Spleen (tissue), 7 donors: ENCODE results near the gene DIRAS3.

ENCODE experiments used
- POLR2A ChIP-seq, 3 donors: fragments of 450-650 bp; IDR thresholded peaks; one replicate each; pipeline ENCODE4 v1.5.1; 2017; ENCODE audit warnings: antibody characterized with exemption in 3 of 3, mild to moderate bottlenecking in 1 of 3
- POLR2AphosphoS5 ChIP-seq, 3 donors: sonication (generic); formaldehyde crosslinking; IDR thresholded peaks; one replicate each; pipeline ENCODE4 v1.5.1; 2017; ENCODE audit warnings: antibody characterized with exemption in 3 of 3
- TF ChIP-seq, protein P1 (sequence below), 11 experiments: fragments of 200-600 bp in 7 of 11; fragments of 450-650 bp in 4 of 11; sonication (generic) in 4 of 11; IDR thresholded peaks in 8 of 11; conservative IDR thresholded peaks in 3 of 11; 1 replicate in 7 of 11; 2 replicates in 4 of 11; pipeline versions ENCODE4 v1.4.0 to v1.8.0; 2016 to 2021; ENCODE audit warnings: antibody characterized with exemption in 11 of 11, inconsistent platforms in 4 of 11, mild to moderate bottlenecking in 1 of 11
- donor health status: DM: no; HTN: no; CAD: no; lungs with moderate emphysema.
- donor health status: DM: no; HTN: no; CAD: no.
- donor health status: DM: no; HTN: no; CAD: no.

DNA sequence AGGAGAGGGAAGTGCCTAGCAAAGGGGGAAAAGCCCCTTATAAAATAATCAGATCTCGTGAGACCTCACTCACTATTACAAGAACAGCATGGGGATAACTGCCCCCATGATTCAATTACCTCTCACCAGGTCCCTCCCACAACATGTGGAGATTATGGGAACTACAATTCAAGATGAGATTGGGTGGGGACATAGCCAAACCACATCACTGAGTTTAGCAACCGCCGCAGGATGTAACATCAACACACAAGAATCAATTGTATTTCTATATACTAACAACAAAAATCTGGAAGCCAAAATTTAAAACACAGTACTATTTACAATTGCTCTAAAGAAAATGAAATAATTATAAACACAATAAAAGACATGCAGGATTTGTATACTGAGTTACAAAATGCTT is 21.9 kb downstream of the DIRAS3 start:
- TF ChIP-seq, protein P1, sequence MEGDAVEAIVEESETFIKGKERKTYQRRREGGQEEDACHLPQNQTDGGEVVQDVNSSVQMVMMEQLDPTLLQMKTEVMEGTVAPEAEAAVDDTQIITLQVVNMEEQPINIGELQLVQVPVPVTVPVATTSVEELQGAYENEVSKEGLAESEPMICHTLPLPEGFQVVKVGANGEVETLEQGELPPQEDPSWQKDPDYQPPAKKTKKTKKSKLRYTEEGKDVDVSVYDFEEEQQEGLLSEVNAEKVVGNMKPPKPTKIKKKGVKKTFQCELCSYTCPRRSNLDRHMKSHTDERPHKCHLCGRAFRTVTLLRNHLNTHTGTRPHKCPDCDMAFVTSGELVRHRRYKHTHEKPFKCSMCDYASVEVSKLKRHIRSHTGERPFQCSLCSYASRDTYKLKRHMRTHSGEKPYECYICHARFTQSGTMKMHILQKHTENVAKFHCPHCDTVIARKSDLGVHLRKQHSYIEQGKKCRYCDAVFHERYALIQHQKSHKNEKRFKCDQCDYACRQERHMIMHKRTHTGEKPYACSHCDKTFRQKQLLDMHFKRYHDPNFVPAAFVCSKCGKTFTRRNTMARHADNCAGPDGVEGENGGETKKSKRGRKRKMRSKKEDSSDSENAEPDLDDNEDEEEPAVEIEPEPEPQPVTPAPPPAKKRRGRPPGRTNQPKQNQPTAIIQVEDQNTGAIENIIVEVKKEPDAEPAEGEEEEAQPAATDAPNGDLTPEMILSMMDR (IDR thresholded peaks at IDR 0.05 in 8 of 11, conservative IDR thresholded peaks at IDR 0.05 in 3 of 11) = no peak
- TF ChIP-seq POLR2A (IDR thresholded peaks at IDR 0.05) (no peak), POLR2AphosphoS5 (IDR thresholded peaks at IDR 0.05) (no peak)
